B cell (primary cell): ENCODE measurements around the gene IFNA16.

ENCODE experiments used
- CTCF ChIP-seq: fragments of 200-600 bp; IDR thresholded peaks from one replicate; pipeline ENCODE4 v1.8.0; 2022; ENCODE audit warnings: antibody characterized with exemption, mild to moderate bottlenecking
- EZH2 ChIP-seq: IDR thresholded peaks from 2 replicates; pipeline ENCODE4 v1.6.1; 2012; ENCODE audit warnings: borderline replicate concordance, low read depth, mild to moderate bottlenecking, moderate library complexity, low read length; ENCODE audit not compliant: insufficient read depth, poor library complexity, severe bottlenecking

DNA sequence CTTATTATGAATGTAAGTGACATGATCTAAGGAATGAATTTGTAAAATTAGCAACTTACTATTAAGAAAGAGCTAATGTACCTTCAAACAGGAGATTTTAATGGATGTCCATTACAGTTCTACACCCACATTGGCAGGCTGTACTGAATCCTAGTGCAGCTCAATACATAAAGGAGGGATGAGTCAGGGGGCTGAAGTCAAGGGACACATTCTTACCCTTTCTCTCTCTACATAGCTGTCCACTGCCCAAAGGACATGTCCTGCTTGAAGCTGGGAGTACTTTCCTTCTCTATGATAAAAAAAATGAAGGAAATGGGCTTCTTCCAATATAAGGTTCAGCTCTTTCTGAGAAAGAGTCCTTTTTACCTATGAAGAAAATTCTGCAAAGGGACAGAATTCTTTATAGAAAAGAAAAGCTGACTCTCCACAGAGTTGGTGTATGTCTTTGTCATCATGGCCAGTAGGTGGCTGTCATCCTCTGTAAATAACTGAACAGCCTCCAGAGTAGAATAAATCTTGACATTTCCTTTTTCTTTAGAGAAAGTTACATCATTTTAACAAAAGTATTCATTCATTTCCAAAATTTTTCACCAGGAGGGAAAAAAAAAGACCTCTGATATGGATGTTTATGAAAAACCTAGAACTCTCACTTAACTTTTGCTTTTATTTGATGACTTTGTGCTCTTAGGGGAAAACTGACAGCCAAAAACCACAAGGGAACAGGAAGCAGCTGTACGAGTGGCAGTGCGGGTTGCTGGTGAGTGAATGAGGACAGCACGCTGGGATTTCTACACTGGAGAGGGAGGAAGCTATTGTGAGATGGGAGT, 35.8 kb upstream of the IFNA16 start:
- TF ChIP-seq CTCF (peak; percentile 69), EZH2 (no peak)
